ENCODE measurements around the gene FAM117A. TPM values are rescaled to one million over a fixed set of nuclear protein-coding genes. Genes with fewer than 3 reads are reported as not detected.
A peak's percentile ranks its signal among the peaks of the same experiment; 100 is the strongest.
"Not testable (repeated sequence)": the region's sequence is repeated elsewhere in the genome, so short reads cannot be mapped to it uniquely, and the experiment has no call there.

FAM117A gene
- total RNA-seq, 2 donors from 2014 or later = 25.8 TPM

DNA sequence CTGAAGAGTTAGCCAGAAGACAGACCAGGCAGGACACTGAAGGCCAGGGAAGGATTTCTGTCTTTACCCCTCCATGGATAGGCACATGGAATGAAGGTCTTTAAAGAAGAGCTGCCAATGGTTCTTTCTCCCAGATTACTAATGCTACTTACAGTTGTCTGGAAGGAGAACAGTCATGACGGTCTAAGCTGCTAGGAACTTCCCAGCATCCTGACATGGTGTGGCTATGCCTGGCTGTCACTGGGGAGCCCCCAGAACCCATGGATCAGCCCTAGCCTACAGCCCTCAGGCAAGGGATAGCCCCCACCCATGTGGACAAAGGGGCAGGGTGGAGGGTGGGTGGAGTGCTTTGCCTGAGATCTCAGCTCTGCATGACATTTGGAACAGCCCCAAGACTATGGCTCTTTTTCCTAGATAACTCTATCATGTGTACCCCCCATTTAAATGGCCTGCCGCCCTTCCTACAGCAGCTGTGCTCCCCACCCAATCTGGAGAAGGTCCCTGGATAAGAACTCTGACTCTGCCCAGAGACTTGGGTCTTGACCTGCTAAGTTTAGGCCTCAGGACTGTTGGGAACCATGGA is 15.3 kb upstream of the FAM117A start:
- no peaks in the 10 kb centered on the region for H3K36me3 Mint-ChIP-seq (ENCODE audit: low read depth)
- no peaks in the 10 kb centered on the region for H3K9me3 Mint-ChIP-seq
- H3K4me1 Mint-ChIP-seq = peaks cover 5% of the 10 kb centered on the region
- H3K4me3 Mint-ChIP-seq = no peak overlapping the region
- H3K27ac Mint-ChIP-seq = peak overlapping the region; percentile 86
- no peaks in the 10 kb centered on the region for H3K27me3 Mint-ChIP-seq
- no peak for ATAC-seq (replicated peaks)

GRCh38 chr17:49777563-49777962 is 13.6 kb upstream of the FAM117A start:
- no peak for ATAC-seq (replicated peaks)
- Mint-ChIP-seq H3K27me3 (no peaks in the 10 kb centered on the region), H3K4me1 (peaks cover 5% of the 10 kb centered on the region), H3K36me3 (ENCODE audit: low read depth) (no peaks in the 10 kb centered on the region), H3K4me3 (no peak overlapping the region), H3K27ac (no peak overlapping the region), H3K9me3 (no peaks in the 10 kb centered on the region)

GRCh38 chr17:49776551-49777300 is 12.8 kb upstream of the FAM117A start:
- Mint-ChIP-seq H3K4me3 (no peak overlapping the region), H3K27me3 (no peaks in the 10 kb centered on the region), H3K4me1 (peaks cover 5% of the 10 kb centered on the region), H3K27ac (no peak overlapping the region), H3K9me3 (no peaks in the 10 kb centered on the region), H3K36me3 (ENCODE audit: low read depth) (no peaks in the 10 kb centered on the region)
- no peak for ATAC-seq (replicated peaks)

DNA sequence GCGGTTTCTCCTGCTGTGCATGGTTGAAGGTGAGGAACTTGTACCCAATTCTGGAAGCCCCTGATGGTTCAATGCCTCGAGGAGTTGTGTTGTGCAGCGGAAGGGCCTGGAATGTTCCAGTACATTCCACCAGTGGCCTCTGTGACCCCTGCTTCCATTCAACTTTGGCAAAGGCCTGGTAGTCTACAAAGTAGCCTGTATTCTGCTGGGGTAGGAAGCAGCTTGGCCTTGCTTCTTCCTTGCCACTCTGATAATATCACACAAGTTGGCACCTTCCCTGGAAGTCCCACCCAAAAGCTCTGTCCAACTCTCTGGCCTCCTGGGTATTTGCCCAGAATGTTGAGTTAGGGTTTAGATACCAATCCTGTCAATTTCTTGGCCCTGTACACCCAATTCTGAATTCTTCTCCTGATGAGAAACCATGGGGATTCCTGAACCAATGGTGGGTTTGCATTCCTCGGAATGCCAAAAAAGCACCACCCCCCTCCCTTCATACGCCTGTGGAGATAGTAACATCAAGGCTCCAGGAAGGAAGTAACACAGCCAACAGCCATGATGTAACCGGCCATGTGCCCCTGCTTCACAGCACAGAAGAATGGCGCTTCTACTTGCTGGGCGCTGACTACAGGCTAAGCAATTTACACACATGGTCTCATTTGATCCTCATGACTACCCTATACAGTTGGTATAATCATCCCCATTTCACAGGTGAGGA is 11.8 kb upstream of the FAM117A start:
- H3K9me3 Mint-ChIP-seq = no peaks in the 10 kb centered on the region
- no peak for ATAC-seq (replicated peaks)
- H3K36me3 Mint-ChIP-seq (ENCODE audit: low read depth) = no peaks in the 10 kb centered on the region
- no peaks in the 10 kb centered on the region for H3K27me3 Mint-ChIP-seq
- peaks cover 5% of the 10 kb centered on the region for H3K4me1 Mint-ChIP-seq
- H3K27ac Mint-ChIP-seq = no peak overlapping the region
- no peak overlapping the region for H3K4me3 Mint-ChIP-seq

GRCh38 chr17:49766918-49767530 is 3.1 kb upstream of the FAM117A start:
- no peaks in the 10 kb centered on the region for H3K9me3 Mint-ChIP-seq

DNA sequence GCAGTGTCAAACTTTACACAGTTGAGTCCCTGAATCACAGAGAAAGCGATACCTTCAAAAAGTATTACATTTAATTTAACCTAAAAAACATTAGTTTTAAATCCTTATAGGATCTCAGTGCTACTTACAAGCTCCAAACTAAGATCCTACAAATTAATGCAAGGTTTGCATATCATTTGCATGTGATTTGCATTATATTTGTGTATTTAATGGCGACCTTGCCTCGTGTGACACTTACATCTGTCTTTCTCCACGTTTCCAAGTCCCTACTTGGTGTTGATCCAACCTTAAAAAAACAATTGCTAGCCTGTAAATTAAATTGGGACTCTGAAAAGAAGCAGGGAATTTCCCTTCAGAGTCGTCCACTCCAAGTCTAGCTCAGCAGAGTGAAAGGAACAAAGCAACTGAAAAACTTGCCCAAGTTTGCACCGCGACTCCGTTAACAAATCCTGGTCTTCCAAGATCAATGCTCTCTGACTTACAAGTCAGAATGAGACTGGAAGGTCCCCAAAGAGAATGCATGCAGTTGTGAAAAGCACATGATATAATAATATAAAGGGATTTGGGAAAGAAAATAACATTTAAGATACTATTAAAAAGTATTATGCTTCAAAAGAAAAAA is 739 bp upstream of the FAM117A start:
- Mint-ChIP-seq H3K4me1 (peaks cover 30% of the 10 kb centered on the region), H3K36me3 (ENCODE audit: low read depth) (peaks cover 4% of the 10 kb centered on the region), H3K9me3 (no peaks in the 10 kb centered on the region), H3K4me3 (peak overlapping the region; percentile 96), H3K27ac (peak overlapping the region; percentile 77), H3K27me3 (no peaks in the 10 kb centered on the region)
- no peak for ATAC-seq (replicated peaks)

More at GRCh38 chr17:49766918-49767530, 3.1 kb upstream of the FAM117A start:
- H3K27ac Mint-ChIP-seq = no peak overlapping the region
- no peaks in the 10 kb centered on the region for H3K27me3 Mint-ChIP-seq
- ATAC-seq (replicated peaks) = no peak
- no peak overlapping the region for H3K4me3 Mint-ChIP-seq
- H3K4me1 Mint-ChIP-seq = peaks cover 15% of the 10 kb centered on the region
- H3K36me3 Mint-ChIP-seq (ENCODE audit: low read depth) = no peaks in the 10 kb centered on the region

DNA sequence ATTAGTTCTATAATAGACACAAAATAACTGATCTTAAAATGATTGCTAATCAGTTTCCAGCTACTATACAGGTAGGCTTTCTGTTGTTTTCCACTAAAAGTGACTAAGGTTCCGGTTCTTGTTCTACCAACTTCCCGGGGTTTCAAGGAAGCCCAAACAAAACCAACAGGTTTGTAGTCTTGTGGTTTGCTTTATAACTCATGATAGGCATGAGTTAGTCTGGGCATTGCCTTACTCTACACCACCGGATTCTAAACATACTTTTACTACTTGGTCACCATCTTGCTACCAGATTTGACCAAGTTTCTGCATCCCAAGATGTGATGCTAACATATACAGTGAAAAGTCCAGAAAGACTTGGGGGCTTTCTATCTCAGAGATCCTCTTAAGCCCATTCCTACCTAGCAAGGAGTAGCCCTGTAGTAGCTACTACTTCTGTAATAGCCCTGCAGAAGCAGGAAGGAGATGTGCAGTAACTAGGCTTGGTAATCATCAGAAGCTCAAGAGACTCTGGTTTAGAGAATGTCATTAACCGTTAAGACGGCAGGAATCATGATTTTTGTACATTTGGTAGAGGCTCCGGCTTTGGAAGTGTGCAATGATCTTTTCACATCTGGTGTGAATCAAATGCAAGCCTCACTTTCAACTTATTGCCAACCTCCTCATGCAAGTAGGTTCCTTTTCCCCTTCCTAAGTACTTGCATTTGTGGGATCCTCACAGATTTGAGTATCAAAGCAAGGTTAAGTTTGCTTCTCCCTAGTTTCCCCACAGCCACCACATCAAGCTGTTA is 1.6 kb downstream of the FAM117A start:
- H3K27me3 Mint-ChIP-seq = no peaks in the 10 kb centered on the region
- peak overlapping the region; percentile 77 for H3K27ac Mint-ChIP-seq
- H3K4me3 Mint-ChIP-seq = peak overlapping the region; percentile 96
- peaks cover 41% of the 10 kb centered on the region for H3K4me1 Mint-ChIP-seq
- no peaks in the 10 kb centered on the region for H3K9me3 Mint-ChIP-seq
- ATAC-seq (replicated peaks) = no peak
- H3K36me3 Mint-ChIP-seq (ENCODE audit: low read depth) = peaks cover 24% of the 10 kb centered on the region

DNA sequence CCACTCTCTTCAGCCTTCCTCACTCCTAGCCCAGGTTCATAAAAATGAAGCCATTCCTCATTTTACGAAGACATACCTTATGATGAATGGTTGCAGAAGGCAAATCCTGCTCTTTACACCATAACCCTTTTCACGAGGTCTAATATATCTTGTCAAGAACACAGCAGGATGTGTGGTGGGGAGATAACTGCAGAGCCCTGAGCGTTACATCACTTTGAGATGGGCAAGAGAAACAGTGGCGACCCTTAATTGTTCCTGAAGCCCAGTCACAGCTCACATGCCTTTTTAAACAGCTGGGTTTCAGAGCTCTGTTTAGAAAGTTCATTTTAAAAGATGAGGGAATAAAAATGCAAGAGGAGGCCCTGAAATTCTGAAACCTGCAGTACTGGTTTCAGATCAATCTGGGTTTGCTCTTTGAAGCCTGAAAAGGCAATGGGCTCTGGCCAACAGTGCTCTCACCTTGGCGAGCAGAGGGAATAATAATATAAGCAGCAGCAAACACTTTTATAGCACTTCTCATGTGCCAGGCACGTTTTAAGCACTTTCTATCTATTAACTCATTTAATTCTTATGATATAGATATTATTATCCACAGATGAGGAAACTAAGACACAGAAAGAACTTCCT is 2.9 kb downstream of the FAM117A start:
- Mint-ChIP-seq H3K27me3 (no peaks in the 10 kb centered on the region), H3K36me3 (ENCODE audit: low read depth) (peaks cover 35% of the 10 kb centered on the region), H3K4me1 (peaks cover 44% of the 10 kb centered on the region), H3K9me3 (no peaks in the 10 kb centered on the region), H3K4me3 (peak overlapping the region; percentile 96), H3K27ac (peak overlapping the region; percentile 77)
- ATAC-seq (replicated peaks) = no peak

- peak overlapping the region; percentile 77 for H3K27ac Mint-ChIP-seq
- peak overlapping the region; percentile 96 for H3K4me3 Mint-ChIP-seq
- peaks cover 47% of the 10 kb centered on the region for H3K4me1 Mint-ChIP-seq
- peaks cover 39% of the 10 kb centered on the region for H3K36me3 Mint-ChIP-seq (ENCODE audit: low read depth)
- H3K27me3 Mint-ChIP-seq = no peaks in the 10 kb centered on the region
- H3K9me3 Mint-ChIP-seq = no peaks in the 10 kb centered on the region
- ATAC-seq (replicated peaks) = no peak
These were observed 3.6 kb downstream of the FAM117A start for GRCh38 chr17:49760296-49760695.

GRCh38 chr17:49759203-49759602 is 4.7 kb downstream of the FAM117A start:
- Mint-ChIP-seq H3K27me3 (no peaks in the 10 kb centered on the region), H3K9me3 (no peaks in the 10 kb centered on the region), H3K4me3 (peak overlapping the region; percentile 96), H3K36me3 (ENCODE audit: low read depth) (peaks cover 39% of the 10 kb centered on the region), H3K4me1 (peaks cover 43% of the 10 kb centered on the region), H3K27ac (peak overlapping the region; percentile 77)
- no peak for ATAC-seq (replicated peaks)

- Mint-ChIP-seq H3K4me1 (peaks cover 48% of the 10 kb centered on the region), H3K36me3 (ENCODE audit: low read depth) (peaks cover 39% of the 10 kb centered on the region)
- H3K9me3 Mint-ChIP-seq; H3K4me3 Mint-ChIP-seq; ATAC-seq (replicated peaks); H3K27ac Mint-ChIP-seq; H3K27me3 Mint-ChIP-seq: not testable (repeated sequence)
These were observed 5.4 kb downstream of the FAM117A start for GRCh38 chr17:49758464-49759010.

GRCh38 chr17:49757151-49757777 is 6.7 kb downstream of the FAM117A start:
- Mint-ChIP-seq H3K27me3 (no peaks in the 10 kb centered on the region), H3K27ac (peak overlapping the region; percentile 53), H3K4me1 (peaks cover 50% of the 10 kb centered on the region), H3K36me3 (ENCODE audit: low read depth) (peaks cover 39% of the 10 kb centered on the region), H3K4me3 (peak overlapping the region; percentile 11), H3K9me3 (no peaks in the 10 kb centered on the region)
- no peak for ATAC-seq (replicated peaks)
